KMS-11 (cell line): ENCODE results near the gene PARVG.

Source experiments
- H2AFZ ChIP-seq: fragments of 200-600 bp; sonication (generic); 2 replicates; pipeline ENCODE4 v1.6.1; 2016; ENCODE audit warnings: antibody characterized with exemption, mixed run types, low read depth
- H3K27ac ChIP-seq: fragments of 200-600 bp; sonication (generic); 2 replicates; pipeline ENCODE4 v1.6.1; 2016; ENCODE audit warnings: mild to moderate bottlenecking, mixed run types
- H3K27me3 ChIP-seq: fragments of 200-600 bp; sonication (generic); 2 replicates; pipeline ENCODE4 v1.6.1; 2017; ENCODE audit warnings: mild to moderate bottlenecking, low read depth, mixed run types, moderate library complexity; ENCODE audit not compliant: insufficient read depth
- H3K36me3 ChIP-seq: fragments of 200-600 bp; sonication (generic); 2 replicates; pipeline ENCODE4 v1.6.1; 2017; ENCODE audit warnings: mild to moderate bottlenecking, mixed run types; ENCODE audit not compliant: insufficient read depth
- H3K4me1 ChIP-seq: fragments of 200-600 bp; sonication (generic); 2 replicates; pipeline ENCODE4 v1.6.1; 2016; ENCODE audit warnings: mild to moderate bottlenecking, low read depth, mixed run types; ENCODE audit not compliant: poor library complexity, severe bottlenecking
- H3K4me2 ChIP-seq: fragments of 200-600 bp; sonication (generic); 2 replicates; pipeline ENCODE4 v1.7.0; 2016; ENCODE audit warnings: mild to moderate bottlenecking, mixed run types
- H3K4me3 ChIP-seq: fragments of 200-600 bp; sonication (generic); IDR thresholded peaks from 2 replicates; pipeline ENCODE4 v1.6.1; 2017; ENCODE audit warnings: low read depth, low read length, mixed read lengths; ENCODE audit not compliant: insufficient read depth
- H3K79me2 ChIP-seq: fragments of 200-600 bp; sonication (generic); 2 replicates; pipeline ENCODE4 v1.6.1; 2016; ENCODE audit warnings: low read depth, mixed run types; ENCODE audit not compliant: insufficient read depth
- H3K9ac ChIP-seq: fragments of 200-600 bp; sonication (generic); 2 replicates; pipeline ENCODE4 v1.6.1; 2016; ENCODE audit warnings: mild to moderate bottlenecking, mixed run types
- H4K20me1 ChIP-seq: fragments of 200-600 bp; sonication (generic); 2 replicates; pipeline ENCODE4 v1.6.1; 2016; ENCODE audit warnings: mild to moderate bottlenecking, mixed run types; ENCODE audit not compliant: insufficient read depth
- TF ChIP-seq, protein P1 (sequence below): fragments of 200-600 bp; sonication (generic); conservative IDR thresholded peaks from 2 replicates; pipeline ENCODE4 v1.6.1; 2017; ENCODE audit warnings: low read depth, mild to moderate bottlenecking, antibody characterized with exemption, low read length, moderate library complexity, mixed read lengths

Gene PARVG

DNA sequence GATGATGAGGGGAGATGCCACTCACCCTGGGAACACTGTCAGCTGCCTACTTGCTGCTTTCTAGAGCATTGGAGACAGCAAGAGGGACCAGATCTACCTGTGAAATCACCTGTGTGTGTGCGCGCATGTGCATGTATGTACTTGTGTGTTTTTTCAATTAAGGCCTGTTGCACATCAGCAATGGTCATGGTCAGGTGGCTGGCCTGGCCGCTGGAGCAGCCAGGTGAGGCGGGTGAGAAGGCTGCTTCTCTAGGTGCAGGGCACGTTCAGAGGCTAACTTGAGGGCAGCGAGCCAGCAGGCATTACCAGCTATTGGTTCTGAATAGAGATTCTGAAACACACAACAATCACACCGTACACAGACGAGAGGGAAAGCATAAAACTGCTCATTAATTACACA is 65.1 kb downstream of the PARVG start:
- TF ChIP-seq, protein P1, sequence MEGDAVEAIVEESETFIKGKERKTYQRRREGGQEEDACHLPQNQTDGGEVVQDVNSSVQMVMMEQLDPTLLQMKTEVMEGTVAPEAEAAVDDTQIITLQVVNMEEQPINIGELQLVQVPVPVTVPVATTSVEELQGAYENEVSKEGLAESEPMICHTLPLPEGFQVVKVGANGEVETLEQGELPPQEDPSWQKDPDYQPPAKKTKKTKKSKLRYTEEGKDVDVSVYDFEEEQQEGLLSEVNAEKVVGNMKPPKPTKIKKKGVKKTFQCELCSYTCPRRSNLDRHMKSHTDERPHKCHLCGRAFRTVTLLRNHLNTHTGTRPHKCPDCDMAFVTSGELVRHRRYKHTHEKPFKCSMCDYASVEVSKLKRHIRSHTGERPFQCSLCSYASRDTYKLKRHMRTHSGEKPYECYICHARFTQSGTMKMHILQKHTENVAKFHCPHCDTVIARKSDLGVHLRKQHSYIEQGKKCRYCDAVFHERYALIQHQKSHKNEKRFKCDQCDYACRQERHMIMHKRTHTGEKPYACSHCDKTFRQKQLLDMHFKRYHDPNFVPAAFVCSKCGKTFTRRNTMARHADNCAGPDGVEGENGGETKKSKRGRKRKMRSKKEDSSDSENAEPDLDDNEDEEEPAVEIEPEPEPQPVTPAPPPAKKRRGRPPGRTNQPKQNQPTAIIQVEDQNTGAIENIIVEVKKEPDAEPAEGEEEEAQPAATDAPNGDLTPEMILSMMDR = no peak
- no peaks in the 10 kb centered on the region for H3K79me2 ChIP-seq
- H3K4me1 ChIP-seq = no peaks in the 10 kb centered on the region
- no peak overlapping the region for H3K4me2 ChIP-seq
- H3K27ac ChIP-seq = no peak overlapping the region
- H4K20me1 ChIP-seq = no peaks in the 10 kb centered on the region
- H3K36me3 ChIP-seq = no peaks in the 10 kb centered on the region
- H2AFZ ChIP-seq = no peak overlapping the region
- no peak overlapping the region for H3K4me3 ChIP-seq
- H3K27me3 ChIP-seq = peaks cover 5% of the 10 kb centered on the region; the same call in 1 of the 2 replicates
- H3K9ac ChIP-seq = no peak overlapping the region

DNA sequence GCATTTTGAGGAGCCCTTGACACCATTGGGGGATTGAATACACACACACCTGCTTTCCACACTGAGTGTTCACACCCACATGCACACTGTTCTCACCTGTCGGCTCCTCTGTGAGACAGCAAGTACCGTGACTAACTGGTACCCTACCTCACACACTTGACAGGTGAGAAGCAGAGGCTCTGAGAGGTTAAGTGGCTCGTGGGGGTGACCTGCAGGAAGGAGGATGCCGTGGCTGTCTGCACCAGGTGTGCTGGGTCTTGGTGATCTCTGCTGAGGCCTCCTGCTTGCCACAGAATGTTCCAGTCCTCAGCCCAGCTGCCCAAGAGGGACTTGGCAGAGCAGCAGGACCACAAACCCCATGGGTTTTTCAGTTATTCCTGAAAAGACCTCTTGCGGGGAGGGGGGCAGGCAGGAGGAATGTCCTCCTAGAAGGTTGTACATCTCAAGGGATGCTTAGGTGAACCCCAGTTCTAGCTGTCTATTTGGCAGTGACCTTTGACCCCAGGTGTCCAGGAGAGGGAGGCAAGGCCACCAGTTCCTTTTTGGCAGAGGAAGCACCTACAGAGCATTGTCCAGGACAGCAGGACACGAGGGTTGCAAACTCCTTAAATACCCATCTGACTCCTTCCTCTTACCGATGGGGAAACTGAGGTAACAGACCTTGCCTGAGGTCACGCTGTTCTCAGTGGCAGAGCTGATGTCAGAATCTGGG is 66.0 kb downstream of the PARVG start:
- no peaks in the 10 kb centered on the region for H3K36me3 ChIP-seq
- H3K4me3 ChIP-seq = no peak overlapping the region
- H4K20me1 ChIP-seq = no peaks in the 10 kb centered on the region
- H3K4me1 ChIP-seq = no peaks in the 10 kb centered on the region
- TF ChIP-seq, protein P1 = no peak
- no peaks in the 10 kb centered on the region for H3K79me2 ChIP-seq
- no peak overlapping the region for H3K27ac ChIP-seq
- no peak overlapping the region for H2AFZ ChIP-seq
- H3K9ac ChIP-seq = no peak overlapping the region
- H3K27me3 ChIP-seq = 0 out of 2 replicates have a peak, but pooled peaks cover 5% of the 10 kb centered on the region
- H3K4me2 ChIP-seq = no peak overlapping the region

DNA sequence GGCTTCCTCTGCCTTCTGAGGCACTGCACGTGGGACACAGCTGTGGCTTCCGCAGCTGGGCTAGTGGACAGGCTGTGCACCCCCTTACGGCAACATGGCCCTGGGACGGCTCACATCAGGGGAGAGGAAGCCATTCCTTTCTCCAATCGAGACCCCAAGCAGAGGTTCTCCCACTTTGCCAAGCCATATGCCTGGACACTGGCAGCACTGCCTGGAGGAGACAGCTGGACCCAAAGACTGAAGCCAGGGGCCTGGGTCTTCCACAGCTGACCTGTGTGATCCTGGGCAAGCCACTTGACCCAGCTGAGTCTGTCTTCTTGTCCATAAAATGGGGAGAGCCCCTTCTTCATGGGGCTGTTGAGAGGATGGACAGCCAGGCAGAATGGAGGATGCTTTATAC is 66.6 kb downstream of the PARVG start:
- no peaks in the 10 kb centered on the region for H3K36me3 ChIP-seq
- no peaks in the 10 kb centered on the region for H3K4me1 ChIP-seq
- TF ChIP-seq, protein P1 = no peak
- H4K20me1 ChIP-seq = no peaks in the 10 kb centered on the region
- no peak overlapping the region for H3K9ac ChIP-seq
- peaks cover 5% of the 10 kb centered on the region; the same call in 1 of the 2 replicates for H3K27me3 ChIP-seq
- H3K4me3 ChIP-seq = no peak overlapping the region
- no peaks in the 10 kb centered on the region for H3K79me2 ChIP-seq
- H2AFZ ChIP-seq = no peak overlapping the region
- no peak overlapping the region for H3K27ac ChIP-seq
- no peak overlapping the region for H3K4me2 ChIP-seq

DNA sequence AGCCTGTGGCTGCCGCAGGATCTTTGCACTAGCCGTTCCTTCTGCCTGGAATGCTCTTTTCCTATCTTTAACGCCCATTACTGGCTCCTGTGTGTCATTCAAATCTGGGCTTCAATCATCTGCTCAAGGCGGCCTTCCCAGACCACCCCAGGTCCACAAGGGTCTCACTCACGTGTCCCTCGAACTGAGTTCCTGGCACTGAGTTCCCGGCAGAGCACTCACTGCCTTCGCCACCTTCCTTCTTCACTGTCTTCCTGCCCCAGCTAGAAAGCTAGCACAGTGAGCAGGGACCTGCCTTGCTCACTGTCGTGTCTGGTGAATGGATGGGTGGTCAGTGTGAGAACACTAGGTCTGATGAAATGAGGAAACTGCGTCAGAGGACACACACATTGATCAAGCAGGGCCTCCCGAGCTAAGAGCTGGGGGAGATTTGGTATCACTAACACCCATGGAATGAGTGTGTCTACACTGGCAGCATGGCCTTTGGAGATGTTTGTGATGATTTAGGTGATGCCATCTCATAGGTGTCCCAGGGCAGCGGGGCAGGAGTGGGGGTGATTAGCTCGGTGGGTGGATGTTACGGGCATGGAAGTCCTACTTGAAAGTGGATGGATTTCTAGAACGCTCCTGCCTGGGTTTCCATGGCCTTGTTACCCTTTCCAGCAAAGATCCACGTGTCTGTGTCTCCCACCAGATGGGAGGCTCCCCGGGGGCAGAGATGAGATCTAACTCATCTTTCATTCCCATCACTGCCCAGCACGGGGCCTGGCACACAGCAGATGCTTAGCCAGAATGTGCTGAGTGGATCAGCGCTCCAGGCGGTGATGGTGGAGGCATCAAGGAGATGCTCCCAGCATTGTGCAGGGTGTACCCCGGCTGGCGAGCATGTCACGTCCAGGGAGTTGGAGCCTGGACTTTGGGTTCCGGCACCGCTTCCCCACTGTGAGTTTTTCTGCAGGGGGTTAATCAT is 67.5 kb downstream of the PARVG start:
- Histone ChIP-seq H3K27ac (no peak overlapping the region), H3K27me3 (peaks cover 5% of the 10 kb centered on the region; the same call in 1 of the 2 replicates), H2AFZ (no peak overlapping the region), H3K4me3 (no peak overlapping the region), H3K9ac (no peak overlapping the region), H4K20me1 (no peaks in the 10 kb centered on the region), H3K36me3 (no peaks in the 10 kb centered on the region), H3K4me1 (no peaks in the 10 kb centered on the region), H3K79me2 (no peaks in the 10 kb centered on the region), H3K4me2 (no peak overlapping the region)
- TF ChIP-seq, protein P1 = no peak
